Spleen (tissue), 7 donors: ENCODE data around the gene LRRC32.

ENCODE experiments used
- POLR2A ChIP-seq, 3 donors: fragments of 450-650 bp; IDR thresholded peaks; one replicate each; pipeline ENCODE4 v1.5.1; 2017; ENCODE audit warnings: antibody characterized with exemption in 3 of 3, mild to moderate bottlenecking in 1 of 3
- POLR2AphosphoS5 ChIP-seq, 3 donors: sonication (generic); formaldehyde crosslinking; IDR thresholded peaks; one replicate each; pipeline ENCODE4 v1.5.1; 2017; ENCODE audit warnings: antibody characterized with exemption in 3 of 3
- TF ChIP-seq, protein P1 (sequence below), 11 experiments: fragments of 200-600 bp in 7 of 11; fragments of 450-650 bp in 4 of 11; sonication (generic) in 4 of 11; IDR thresholded peaks in 8 of 11; conservative IDR thresholded peaks in 3 of 11; 1 replicate in 7 of 11; 2 replicates in 4 of 11; pipeline versions ENCODE4 v1.4.0 to v1.8.0; 2016 to 2021; ENCODE audit warnings: antibody characterized with exemption in 11 of 11, inconsistent platforms in 4 of 11, mild to moderate bottlenecking in 1 of 11
- donor health status: DM: no; HTN: no; CAD: no; lungs with moderate emphysema.
- donor health status: DM: no; HTN: no; CAD: no.
- donor health status: DM: no; HTN: no; CAD: no.

GRCh38 chr11:76673176-76674142, 2.9 kb upstream of the LRRC32 start:
- TF ChIP-seq POLR2AphosphoS5 (IDR thresholded peaks at IDR 0.05) (no peak), POLR2A (IDR thresholded peaks at IDR 0.05) (no peak)
- TF ChIP-seq, protein P1, sequence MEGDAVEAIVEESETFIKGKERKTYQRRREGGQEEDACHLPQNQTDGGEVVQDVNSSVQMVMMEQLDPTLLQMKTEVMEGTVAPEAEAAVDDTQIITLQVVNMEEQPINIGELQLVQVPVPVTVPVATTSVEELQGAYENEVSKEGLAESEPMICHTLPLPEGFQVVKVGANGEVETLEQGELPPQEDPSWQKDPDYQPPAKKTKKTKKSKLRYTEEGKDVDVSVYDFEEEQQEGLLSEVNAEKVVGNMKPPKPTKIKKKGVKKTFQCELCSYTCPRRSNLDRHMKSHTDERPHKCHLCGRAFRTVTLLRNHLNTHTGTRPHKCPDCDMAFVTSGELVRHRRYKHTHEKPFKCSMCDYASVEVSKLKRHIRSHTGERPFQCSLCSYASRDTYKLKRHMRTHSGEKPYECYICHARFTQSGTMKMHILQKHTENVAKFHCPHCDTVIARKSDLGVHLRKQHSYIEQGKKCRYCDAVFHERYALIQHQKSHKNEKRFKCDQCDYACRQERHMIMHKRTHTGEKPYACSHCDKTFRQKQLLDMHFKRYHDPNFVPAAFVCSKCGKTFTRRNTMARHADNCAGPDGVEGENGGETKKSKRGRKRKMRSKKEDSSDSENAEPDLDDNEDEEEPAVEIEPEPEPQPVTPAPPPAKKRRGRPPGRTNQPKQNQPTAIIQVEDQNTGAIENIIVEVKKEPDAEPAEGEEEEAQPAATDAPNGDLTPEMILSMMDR (IDR thresholded peaks at IDR 0.05 in 8 of 11, conservative IDR thresholded peaks at IDR 0.05 in 3 of 11) = no peak
